HEK293 (cell line): ENCODE results near the gene PNMA1.

Source experiments
- CTCF ChIA-PET: fragments of 350-600 bp; formaldehyde crosslinking; extraction: SDS; loops from one replicate; lab custom pipeline; 2021; ENCODE audit warnings: antibody characterized with exemption; lab: Yijun Ruan, JAX
- POLR2A ChIA-PET: fragments of 300-600 bp; formaldehyde crosslinking; extraction: SDS; loops from one replicate; lab custom pipeline; 2020; ENCODE audit warnings: antibody characterized with exemption, inconsistent platforms; lab: Yijun Ruan, JAX
- H3K27ac ChIP-seq: fragments of 200-500 bp; sonication (Bioruptor generic); 2 replicates; pipeline ENCODE4 v1.5.1; 2014; ENCODE audit warnings: low read depth, low read length, control low read depth, inconsistent platforms; ENCODE audit errors: extremely low read depth
- H3K36me3 ChIP-seq, 2 experiments: fragments of 200-500 bp in 1 of 2; sonication (Bioruptor generic) in 1 of 2; 1 replicate in 1 of 2; 2 replicates in 1 of 2; pipeline ENCODE4 v1.5.1; 2014 to 2017; ENCODE audit warnings: inconsistent platforms in 2 of 2, low read length in 2 of 2; ENCODE audit not compliant: control insufficient read depth in 2 of 2, insufficient read depth in 1 of 2
- H3K4me1 ChIP-seq: fragments of 200-500 bp; sonication (Bioruptor generic); 2 replicates; pipeline ENCODE4 v1.5.1; 2014; ENCODE audit warnings: mild to moderate bottlenecking, low read length, inconsistent platforms; ENCODE audit not compliant: control insufficient read depth, insufficient read depth
- H3K4me3 ChIP-seq: 2 replicates; pipeline ENCODE4 v1.5.1; 2011; ENCODE audit warnings: low read depth, mild to moderate bottlenecking, control low read depth, low read length, moderate library complexity
- H3K9me3 ChIP-seq: fragments of 200-500 bp; sonication (Bioruptor generic); 2 replicates; pipeline ENCODE4 v1.5.1; 2014; ENCODE audit warnings: low read depth, low read length, inconsistent platforms; ENCODE audit not compliant: control insufficient read depth, insufficient read depth
- HOXD13 ChIP-seq: sonication (generic); formaldehyde crosslinking; IDR thresholded peaks from 2 replicates; pipeline ENCODE4 v1.8.0; 2022; ENCODE audit warnings: missing genetic modification reagents, borderline replicate concordance
- MYNN ChIP-seq: fragments of 450-650 bp; formaldehyde crosslinking; IDR thresholded peaks from 2 replicates; pipeline ENCODE4 v1.5.1; 2016; ENCODE audit warnings: missing biosample characterization, missing genetic modification characterization, borderline replicate concordance
- SALL2 ChIP-seq: fragments of 450-650 bp; formaldehyde crosslinking; IDR thresholded peaks from 2 replicates; pipeline ENCODE4 v1.5.0; 2017; ENCODE audit warnings: missing biosample characterization, mild to moderate bottlenecking, missing genetic modification characterization, borderline replicate concordance
- YY1 ChIP-seq: fragments of 450-650 bp; formaldehyde crosslinking; IDR thresholded peaks from 2 replicates; pipeline ENCODE4 v1.5.1; 2018; ENCODE audit warnings: missing biosample characterization, missing genetic modification characterization
- ZBTB20 ChIP-seq: fragments of 450-650 bp; formaldehyde crosslinking; IDR thresholded peaks from 2 replicates; pipeline ENCODE4 v1.5.1; 2016; ENCODE audit warnings: missing biosample characterization, missing genetic modification characterization
- ZNF133 ChIP-seq: fragments of 450-650 bp; formaldehyde crosslinking; IDR thresholded peaks from 2 replicates; pipeline ENCODE4 v1.5.1; 2016; ENCODE audit warnings: missing biosample characterization, missing genetic modification characterization
- ZNF138 ChIP-seq: fragments of 450-650 bp; formaldehyde crosslinking; IDR thresholded peaks from 2 replicates; pipeline ENCODE4 v1.5.1; 2016; ENCODE audit warnings: missing biosample characterization, missing genetic modification characterization, borderline replicate concordance
- ZNF146 ChIP-seq: fragments of 450-650 bp; formaldehyde crosslinking; IDR thresholded peaks from 2 replicates; pipeline ENCODE4 v1.5.1; 2016; ENCODE audit warnings: missing biosample characterization, missing genetic modification characterization
- ZNF211 ChIP-seq: fragments of 450-650 bp; formaldehyde crosslinking; IDR thresholded peaks from 2 replicates; pipeline ENCODE4 v1.5.1; 2016; ENCODE audit warnings: low read depth, missing biosample characterization, missing genetic modification characterization
- ZNF341 ChIP-seq: fragments of 450-650 bp; formaldehyde crosslinking; IDR thresholded peaks from 2 replicates; pipeline ENCODE4; 2016; ENCODE audit warnings: low read depth, missing biosample characterization, missing genetic modification characterization
- ZNF37A ChIP-seq: fragments of 450-650 bp; IDR thresholded peaks from 2 replicates; pipeline ENCODE4 v1.5.1; 2018; ENCODE audit warnings: missing biosample characterization, missing genetic modification characterization
- ZNF521 ChIP-seq: fragments of 450-650 bp; formaldehyde crosslinking; IDR thresholded peaks from 2 replicates; pipeline ENCODE4 v1.5.1; 2017; ENCODE audit warnings: missing biosample characterization, mild to moderate bottlenecking, missing genetic modification characterization
- ZNF600 ChIP-seq: fragments of 450-650 bp; formaldehyde crosslinking; IDR thresholded peaks from 2 replicates; pipeline ENCODE4 v1.5.1; 2016; ENCODE audit warnings: missing biosample characterization, missing genetic modification characterization
- ZNF654 ChIP-seq: fragments of 450-650 bp; formaldehyde crosslinking; IDR thresholded peaks from 2 replicates; pipeline ENCODE4 v1.5.1; 2016; ENCODE audit warnings: low read depth, missing biosample characterization, missing genetic modification characterization
- TF ChIP-seq, protein P1 (sequence below): fragments of 450-650 bp; formaldehyde crosslinking; IDR thresholded peaks from 2 replicates; pipeline ENCODE4 v1.5.1; 2016; ENCODE audit warnings: missing biosample characterization, missing genetic modification characterization
- TF ChIP-seq, protein P2 (sequence below): fragments of 450-650 bp; formaldehyde crosslinking; optimal IDR thresholded peaks from 2 replicates; pipeline ENCODE3; 2016; ENCODE audit warnings: missing biosample characterization, mild to moderate bottlenecking, missing genetic modification characterization
- TF ChIP-seq, protein P3 (sequence below): fragments of 450-650 bp; formaldehyde crosslinking; IDR thresholded peaks from 2 replicates; pipeline ENCODE4 v1.5.1; 2017; ENCODE audit warnings: missing biosample characterization, mild to moderate bottlenecking, missing genetic modification characterization, moderate library complexity

PNMA1 gene

DNA sequence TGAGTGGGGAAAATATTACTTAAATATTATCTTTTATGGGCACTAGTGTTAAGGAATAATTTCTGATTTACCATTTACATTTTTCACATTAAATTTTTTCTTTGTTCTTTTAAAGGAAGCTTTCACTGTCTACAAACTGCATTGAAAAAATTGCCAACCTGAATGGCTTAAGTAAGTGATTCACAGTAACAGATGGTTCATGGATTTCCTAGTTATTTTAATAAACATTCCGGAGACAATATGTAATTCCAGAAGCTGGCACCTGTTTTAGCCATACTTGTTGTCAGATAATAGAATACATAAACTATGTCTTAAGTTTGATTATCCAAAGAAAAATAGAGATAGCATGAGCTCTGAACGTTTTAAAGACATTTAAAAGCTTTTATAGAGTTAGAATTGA lies 52.3 kb downstream of the PNMA1 start:
- H3K4me1 ChIP-seq: no peaks in the 10 kb centered on the region
- peaks cover 0 to 3% of the 10 kb centered on the region in 2 experiments; a peak in 1 of 3 replicates for H3K36me3 ChIP-seq
- H3K9me3 ChIP-seq: no peaks in the 10 kb centered on the region
- no peak overlapping the region for H3K4me3 ChIP-seq
- H3K27ac ChIP-seq: no peak overlapping the region
- ChIA-PET CTCF (interaction anchor here (0.6 to 1.1 kb wide), 7 partner anchors 11 to 366 kb away, joined by 3 to 4 read pairs (median 3); no protein-coding TSS in a partner anchor), POLR2A (interaction anchor here (0.6 to 1.1 kb wide), 4 partner anchors 18 to 324 kb away, joined by 3 to 5 read pairs (median 3); partner anchors contain the start of gene DNAL1)
- TF ChIP-seq ZNF37A (tag by site-specific recombination) (no peak), MYNN (no peak), ZNF654 (no peak), ZNF133 (tag by site-specific recombination) (no peak), ZBTB20 (tag by site-specific recombination) (no peak), ZNF521 (tag by site-specific recombination) (no peak), YY1 (tag by site-specific recombination) (no peak), HOXD13 (no peak), ZNF211 (no peak), ZNF138 (no peak), ZNF600 (tag by site-specific recombination) (no peak), ZNF341 (tag by site-specific recombination) (no peak), ZNF146 (tag by site-specific recombination) (no peak), SALL2 (no peak)
- TF ChIP-seq, protein P1, sequence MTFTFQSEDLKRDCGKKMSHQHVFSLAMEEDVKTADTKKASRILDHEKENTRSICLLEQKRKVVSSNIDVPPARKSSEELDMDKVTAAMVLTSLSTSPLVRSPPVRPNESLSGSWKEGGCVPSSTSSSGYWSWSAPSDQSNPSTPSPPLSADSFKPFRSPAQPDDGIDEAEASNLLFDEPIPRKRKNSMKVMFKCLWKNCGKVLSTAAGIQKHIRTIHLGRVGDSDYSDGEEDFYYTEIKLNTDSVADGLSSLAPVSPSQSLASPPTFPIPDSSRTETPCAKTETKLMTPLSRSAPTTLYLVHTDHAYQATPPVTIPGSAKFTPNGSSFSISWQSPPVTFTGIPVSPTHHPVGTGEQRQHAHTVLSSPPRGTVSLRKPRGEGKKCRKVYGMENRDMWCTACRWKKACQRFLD (tag by site-specific recombination): no peak
- TF ChIP-seq, protein P2, sequence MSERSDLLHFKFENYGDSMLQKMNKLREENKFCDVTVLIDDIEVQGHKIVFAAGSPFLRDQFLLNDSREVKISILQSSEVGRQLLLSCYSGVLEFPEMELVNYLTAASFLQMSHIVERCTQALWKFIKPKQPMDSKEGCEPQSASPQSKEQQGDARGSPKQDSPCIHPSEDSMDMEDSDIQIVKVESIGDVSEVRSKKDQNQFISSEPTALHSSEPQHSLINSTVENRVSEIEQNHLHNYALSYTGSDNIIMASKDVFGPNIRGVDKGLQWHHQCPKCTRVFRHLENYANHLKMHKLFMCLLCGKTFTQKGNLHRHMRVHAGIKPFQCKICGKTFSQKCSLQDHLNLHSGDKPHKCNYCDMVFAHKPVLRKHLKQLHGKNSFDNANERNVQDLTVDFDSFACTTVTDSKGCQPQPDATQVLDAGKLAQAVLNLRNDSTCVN (tag by site-specific recombination): no peak
- TF ChIP-seq, protein P3, sequence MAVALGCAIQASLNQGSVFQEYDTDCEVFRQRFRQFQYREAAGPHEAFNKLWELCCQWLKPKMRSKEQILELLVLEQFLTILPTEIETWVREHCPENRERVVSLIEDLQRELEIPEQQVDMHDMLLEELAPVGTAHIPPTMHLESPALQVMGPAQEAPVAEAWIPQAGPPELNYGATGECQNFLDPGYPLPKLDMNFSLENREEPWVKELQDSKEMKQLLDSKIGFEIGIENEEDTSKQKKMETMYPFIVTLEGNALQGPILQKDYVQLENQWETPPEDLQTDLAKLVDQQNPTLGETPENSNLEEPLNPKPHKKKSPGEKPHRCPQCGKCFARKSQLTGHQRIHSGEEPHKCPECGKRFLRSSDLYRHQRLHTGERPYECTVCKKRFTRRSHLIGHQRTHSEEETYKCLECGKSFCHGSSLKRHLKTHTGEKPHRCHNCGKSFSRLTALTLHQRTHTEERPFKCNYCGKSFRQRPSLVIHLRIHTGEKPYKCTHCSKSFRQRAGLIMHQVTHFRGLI (tag by site-specific recombination): no peak
